Calu3 (cell line): ENCODE data around the gene NATD1. TPM values are rescaled to one million over a fixed set of nuclear protein-coding genes. Genes with fewer than 3 reads are reported as not detected.

ENCODE experiments used
- BruUV-seq: library from RNA; stranded (reverse); fragments of 400-500 nt; replicated peaks from 2 replicates; lab custom pipeline; 2021; lab: Mats Ljungman, UMichigan
- CTCF ChIA-PET: fragments of 300-600 bp; sonication (Branson Sonifier 250); formaldehyde crosslinking; loops from one replicate; lab custom pipeline; 2022; ENCODE audit warnings: antibody characterized with exemption; lab: Charles Lee
- DNase-seq: peaks from one replicate; pipeline ENCODE4 v3.0.0; 2022
- H3K27ac Mint-ChIP-seq: one replicate; pipeline ENCODE4 v1.8.0; 2022; ENCODE audit warnings: mixed read lengths; ENCODE audit not compliant: unreplicated experiment
- H3K27me3 Mint-ChIP-seq: one replicate; pipeline ENCODE4 v1.8.0; 2022; ENCODE audit warnings: mixed read lengths; ENCODE audit not compliant: unreplicated experiment
- H3K36me3 Mint-ChIP-seq: one replicate; pipeline ENCODE4 v1.8.0; 2022; ENCODE audit warnings: mild to moderate bottlenecking, moderate library complexity, mixed read lengths; ENCODE audit not compliant: insufficient read depth, unreplicated experiment
- H3K4me1 Mint-ChIP-seq: one replicate; pipeline ENCODE4 v1.8.0; 2022; ENCODE audit warnings: mild to moderate bottlenecking, low read depth, mixed read lengths; ENCODE audit not compliant: unreplicated experiment
- H3K4me3 Mint-ChIP-seq: one replicate; pipeline ENCODE4 v1.8.0; 2022; ENCODE audit warnings: mild to moderate bottlenecking, low read depth, moderate library complexity, mixed read lengths; ENCODE audit not compliant: unreplicated experiment
- H3K9me3 Mint-ChIP-seq: one replicate; pipeline ENCODE4 v1.8.0; 2022; ENCODE audit warnings: low read depth, mixed read lengths; ENCODE audit not compliant: unreplicated experiment
- CTCF ChIP-seq: fragments of 200-600 bp; IDR thresholded peaks from one replicate; pipeline ENCODE4 v1.8.0; 2022; ENCODE audit warnings: antibody characterized with exemption; ENCODE audit not compliant: unreplicated experiment
- intact Hi-C: fragments of 100-400 bp; cut with micrococcal nuclease; formaldehyde crosslinking; loops from one replicate; pipeline ENCODE4 v1.10.0; 2022; ENCODE audit not compliant: unreplicated experiment
- total RNA-seq: library from RNA; stranded (reverse); gene quantifications from 2 replicates; pipeline ENCODE4 v1.2.3, GENCODE V29; 2022

The NATD1 gene
- total RNA-seq, 1 experiment from 2014 or later = 1.5 TPM

DNA sequence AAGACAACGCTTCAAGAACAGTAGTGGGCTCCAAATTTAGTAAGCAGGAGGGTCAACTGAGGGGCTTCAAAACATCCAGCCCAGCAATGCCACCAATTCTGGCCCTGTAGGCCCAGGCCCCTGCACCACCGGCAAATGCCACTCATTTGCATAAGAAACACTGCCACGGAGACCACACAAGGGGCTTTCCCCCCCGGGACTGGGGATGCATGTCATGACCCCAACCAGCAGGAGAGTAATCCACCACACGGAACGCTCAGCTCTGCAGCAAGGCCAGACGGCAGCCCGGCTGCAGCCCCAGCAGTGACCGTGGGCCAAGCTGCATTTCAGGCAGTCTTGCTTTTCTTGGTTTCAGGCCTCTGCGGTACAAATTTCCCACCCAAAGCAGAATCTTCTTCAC is 53.4 kb downstream of the NATD1 start:
- Mint-ChIP-seq H3K36me3 (peaks cover 12% of the 10 kb centered on the region), H3K4me1 (no peaks in the 10 kb centered on the region), H3K4me3 (no peak overlapping the region), H3K27me3 (no peaks in the 10 kb centered on the region), H3K9me3 (no peaks in the 10 kb centered on the region), H3K27ac (no peak overlapping the region)
- no TSS peak for BruUV-seq
- CTCF ChIA-PET = no interaction called here
- no peak for DNase-seq
- intact Hi-C loops = no loop called here
- no peak for TF ChIP-seq CTCF

- BruUV-seq = no TSS peak
- CTCF ChIA-PET = no interaction called here
- H3K36me3 Mint-ChIP-seq = peaks cover 12% of the 10 kb centered on the region
- H3K9me3 Mint-ChIP-seq = no peaks in the 10 kb centered on the region
- TF ChIP-seq CTCF = no peak
- intact Hi-C loops = no loop called here
- no peak overlapping the region for H3K4me3 Mint-ChIP-seq
- no peaks in the 10 kb centered on the region for H3K27me3 Mint-ChIP-seq
- H3K4me1 Mint-ChIP-seq = no peaks in the 10 kb centered on the region
- H3K27ac Mint-ChIP-seq = no peak overlapping the region
- no peak for DNase-seq
These were observed 53.9 kb downstream of the NATD1 start for GRCh38 chr17:21199311-21199710.

- Mint-ChIP-seq H3K4me3 (no peak overlapping the region), H3K9me3 (no peaks in the 10 kb centered on the region), H3K36me3 (peaks cover 13% of the 10 kb centered on the region), H3K4me1 (no peaks in the 10 kb centered on the region), H3K27ac (no peak overlapping the region), H3K27me3 (no peaks in the 10 kb centered on the region)
- DNase-seq = no peak
- no TSS peak for BruUV-seq
- no peak for TF ChIP-seq CTCF
- intact Hi-C loops = no loop called here
- CTCF ChIA-PET = no interaction called here
These were observed 54.8 kb downstream of the NATD1 start for GRCh38 chr17:21198411-21198810.

GRCh38 chr17:21196126-21196525 is 57.1 kb downstream of the NATD1 start:
- BruUV-seq = no TSS peak

More at GRCh38 chr17:21196126-21196525, 57.1 kb downstream of the NATD1 start:
- no peak for DNase-seq
- no peak for TF ChIP-seq CTCF
- CTCF ChIA-PET = no interaction called here
- Mint-ChIP-seq H3K4me1 (no peaks in the 10 kb centered on the region), H3K9me3 (no peaks in the 10 kb centered on the region), H3K4me3 (no peak overlapping the region), H3K27ac (no peak overlapping the region), H3K36me3 (peaks cover 17% of the 10 kb centered on the region), H3K27me3 (no peaks in the 10 kb centered on the region)
- intact Hi-C loops = no loop called here
